HG02885 (cell line): ENCODE data around the gene BMP8A.
"Not testable (repeated sequence)": the region's sequence is repeated elsewhere in the genome, so short reads cannot be mapped to it uniquely, and the experiment has no call there.

Experiments
- ATAC-seq: cut with Tn5 transposase; IDR thresholded peaks from one replicate; pipeline ENCODE4 v1.9.1; 2021; ENCODE audit warnings: mild to moderate bottlenecking; ENCODE audit not compliant: unreplicated experiment, poor library complexity

Gene BMP8A

GRCh38 chr1:39478126-39478915 is 13.1 kb upstream of the BMP8A start:
- ATAC-seq, result no peak

GRCh38 chr1:39481289-39481688 is 10.1 kb upstream of the BMP8A start:
- ATAC-seq, result no peak

- ATAC-seq, result no peak
Measured at GRCh38 chr1:39483276-39483675, 8.2 kb upstream of the BMP8A start.

GRCh38 chr1:39484564-39484963 is 6.9 kb upstream of the BMP8A start:
- ATAC-seq, result no peak

GRCh38 chr1:39485046-39485803 is 6.2 kb upstream of the BMP8A start:
- ATAC-seq, result no peak

- ATAC-seq, result no peak
Measured at GRCh38 chr1:39488012-39488545, 3.4 kb upstream of the BMP8A start.

- ATAC-seq, result no peak
Measured at GRCh38 chr1:39488793-39489566, 2.5 kb upstream of the BMP8A start.

- ATAC-seq, result no peak
Measured at GRCh38 chr1:39489567-39490239, 1.7 kb upstream of the BMP8A start.

GRCh38 chr1:39490596-39491145 is 765 bp upstream of the BMP8A start:
- ATAC-seq, result peak; percentile 28

- ATAC-seq, result not testable (repeated sequence)
Measured at GRCh38 chr1:39492118-39493042, 944 bp downstream of the BMP8A start.

- not testable (repeated sequence) for ATAC-seq
Measured at GRCh38 chr1:39493043-39493810, 1.8 kb downstream of the BMP8A start.

- no peak for ATAC-seq
Measured at GRCh38 chr1:39494671-39495410, 3.4 kb downstream of the BMP8A start.

- not testable (repeated sequence) for ATAC-seq
Measured at GRCh38 chr1:39496520-39496919, 5.1 kb downstream of the BMP8A start.

- no peak for ATAC-seq
Measured at GRCh38 chr1:39497585-39497984, 6.1 kb downstream of the BMP8A start.

GRCh38 chr1:39498096-39498710 is 6.8 kb downstream of the BMP8A start:
- ATAC-seq, result not testable (repeated sequence)

GRCh38 chr1:39498821-39499220 is 7.4 kb downstream of the BMP8A start:
- not testable (repeated sequence) for ATAC-seq

GRCh38 chr1:39499668-39500067 is 8.2 kb downstream of the BMP8A start:
- no peak for ATAC-seq
